Measurements from ENCODE around the gene GTF3C1.

GTF3C1 gene

GRCh38 chr16:27558932-27559331 lies 9.2 kb upstream of the GTF3C1 start:
- DNase-seq, result no peak

- no peak for DNase-seq
Observed at GRCh38 chr16:27558434-27558833, 8.7 kb upstream of the GTF3C1 start.

DNA sequence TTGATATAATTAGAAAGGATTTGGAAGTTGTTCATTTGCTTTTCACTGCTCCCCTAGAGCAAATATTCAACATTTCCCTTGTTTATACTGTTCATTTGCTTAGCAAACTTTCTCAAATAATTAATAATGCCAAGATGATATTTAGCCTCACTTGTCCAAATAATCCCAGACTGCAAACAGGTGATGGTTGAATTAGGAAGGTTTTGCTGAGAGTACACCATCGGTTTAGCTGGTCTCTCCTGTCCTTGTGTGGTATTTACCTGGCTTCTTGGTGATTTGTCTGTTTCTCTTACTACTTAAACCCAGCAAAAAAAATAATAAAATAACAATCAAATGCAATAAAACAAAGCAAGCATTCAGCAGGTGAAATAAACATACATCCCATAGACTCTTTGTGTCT lies 6.8 kb upstream of the GTF3C1 start:
- DNase-seq, result no peak

GRCh38 chr16:27551036-27551435 lies 1.3 kb upstream of the GTF3C1 start:
- no peak for DNase-seq

GRCh38 chr16:27550582-27550920 lies 838 bp upstream of the GTF3C1 start:
- no peak for DNase-seq

- DNase-seq, result no peak
Observed at GRCh38 chr16:27549464-27549745, 308 bp downstream of the GTF3C1 start.

DNA sequence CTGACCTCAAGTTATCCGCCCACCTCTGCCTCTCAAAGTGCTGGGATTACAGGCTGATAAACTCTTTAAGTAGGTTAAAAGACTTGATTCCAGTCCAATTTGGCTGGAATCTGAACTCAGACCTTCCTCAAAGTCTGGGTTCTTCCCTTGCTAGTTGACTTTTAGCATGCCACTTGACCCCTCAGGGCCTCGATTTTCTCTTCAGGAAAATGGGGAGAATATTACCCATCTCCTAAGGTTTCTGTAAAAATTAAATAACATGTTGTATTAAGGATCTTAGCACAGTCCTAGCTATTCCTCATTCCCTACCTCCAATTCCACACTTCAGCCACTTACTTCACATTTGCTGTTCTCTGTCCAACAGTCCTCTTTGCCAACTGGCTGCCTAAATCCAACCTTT lies 1.9 kb downstream of the GTF3C1 start:
- DNase-seq, result no peak

GRCh38 chr16:27547134-27547533 lies 2.6 kb downstream of the GTF3C1 start:
- no peak for DNase-seq

GRCh38 chr16:27544671-27545070 lies 5.0 kb downstream of the GTF3C1 start:
- no peak for DNase-seq

DNA sequence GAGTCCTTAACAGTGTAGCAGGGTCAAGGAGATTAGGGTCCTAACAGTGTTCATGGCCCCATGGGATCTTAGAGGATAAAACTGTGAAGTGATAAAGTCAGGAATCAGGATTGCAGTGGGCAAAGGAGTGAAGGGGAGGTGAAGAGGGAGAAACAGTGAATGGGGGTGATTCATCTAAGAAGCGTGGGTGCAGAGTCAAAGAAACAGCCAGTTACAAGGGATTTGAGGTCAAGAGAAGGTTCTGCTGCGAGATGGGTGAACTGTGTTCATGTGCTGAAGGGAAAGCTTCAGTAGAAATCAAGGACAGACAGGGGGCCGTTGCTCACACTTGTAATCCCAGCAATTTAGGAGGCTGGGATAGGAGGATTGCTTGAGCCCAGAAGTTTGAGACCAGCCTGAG lies 5.9 kb downstream of the GTF3C1 start:
- no peak for DNase-seq

- no peak for DNase-seq
Observed at GRCh38 chr16:27539636-27540035, 10.1 kb downstream of the GTF3C1 start.

DNA sequence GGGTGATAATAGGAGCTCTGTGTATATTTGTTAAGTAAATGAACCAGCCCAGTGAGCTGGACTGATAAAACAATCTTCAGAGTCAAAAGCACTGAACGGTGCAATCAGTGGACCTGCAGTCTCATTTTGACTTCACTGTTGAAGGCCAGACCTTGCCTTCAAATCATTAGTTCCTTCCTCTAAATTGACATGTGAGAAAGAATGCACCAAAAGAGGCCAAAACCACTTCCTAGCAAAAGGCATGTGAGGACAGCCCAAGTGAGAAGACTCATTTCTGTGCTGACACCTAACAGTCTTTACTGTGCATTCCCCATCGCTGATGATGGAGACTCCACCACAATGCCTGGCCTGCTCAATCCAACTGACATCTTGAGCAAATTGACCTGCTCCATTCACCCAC lies 10.6 kb downstream of the GTF3C1 start:
- no peak for DNase-seq

DNA sequence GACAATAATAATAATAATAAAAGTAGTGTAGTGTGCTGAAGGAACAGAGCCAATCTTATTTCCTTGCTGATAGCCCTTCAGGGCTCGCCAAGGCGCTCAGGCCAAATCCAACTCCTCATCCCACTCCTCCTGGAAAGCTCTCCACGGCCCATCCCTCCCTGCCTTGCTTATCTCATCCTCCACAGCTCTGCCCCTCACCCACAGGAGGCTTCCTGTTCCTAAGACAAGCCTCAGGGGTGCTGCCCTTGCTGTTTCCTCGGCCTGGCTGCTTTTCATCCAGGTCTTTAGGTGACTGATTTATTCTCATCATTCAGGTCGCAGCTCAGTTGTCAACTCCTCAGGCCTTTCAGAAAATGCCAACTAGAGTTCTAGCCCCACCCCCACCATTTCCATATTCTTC lies 11.2 kb downstream of the GTF3C1 start:
- DNase-seq, result no peak

- no peak for DNase-seq
Observed at GRCh38 chr16:27534256-27534655, 15.5 kb downstream of the GTF3C1 start.

GRCh38 chr16:27531826-27532800 lies 17.6 kb downstream of the GTF3C1 start:
- no peak for DNase-seq

DNA sequence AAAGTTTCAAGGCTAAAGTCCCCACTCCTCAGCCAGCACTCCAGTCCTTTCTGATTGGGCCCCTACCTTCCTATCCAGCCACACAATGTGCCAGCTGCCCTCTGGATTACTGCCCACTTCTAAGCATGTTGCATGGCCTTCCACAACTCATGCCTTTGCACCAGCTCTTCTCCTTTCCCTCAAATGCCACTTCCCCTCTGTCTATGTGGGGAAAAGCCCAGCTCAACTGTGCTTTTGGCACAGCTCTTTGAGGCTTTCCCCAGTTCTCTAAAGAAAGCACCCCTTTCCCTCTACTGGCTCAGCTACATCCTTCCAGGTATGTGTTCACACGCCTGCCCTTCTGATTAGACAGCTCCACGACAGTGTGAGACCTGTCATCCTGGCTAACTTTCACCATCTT lies 18.5 kb downstream of the GTF3C1 start:
- no peak for DNase-seq

- DNase-seq, result no peak
Observed at GRCh38 chr16:27529962-27530361, 19.8 kb downstream of the GTF3C1 start.

- DNase-seq, result no peak
Observed at GRCh38 chr16:27528294-27528693, 21.4 kb downstream of the GTF3C1 start.

DNA sequence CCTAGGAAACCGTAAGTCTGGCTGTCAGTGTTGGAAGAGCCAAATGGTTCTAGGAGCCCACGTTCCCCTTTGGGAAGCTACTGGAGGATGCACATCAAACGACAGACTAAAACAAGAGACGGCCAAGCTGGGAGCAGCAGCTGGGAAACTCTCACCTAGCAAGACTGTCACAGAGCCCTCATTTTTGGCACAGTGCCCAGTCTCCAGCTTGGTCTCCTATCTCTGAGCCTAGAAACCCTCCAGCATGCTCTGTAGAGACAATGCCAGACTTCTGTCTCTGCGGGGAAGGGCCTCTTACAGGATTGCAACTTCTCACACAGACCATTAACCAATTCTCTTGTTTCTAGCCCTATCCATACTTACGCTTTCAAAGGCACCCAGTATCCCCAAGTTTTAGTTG lies 23.5 kb downstream of the GTF3C1 start:
- DNase-seq, result peak; percentile 70

- no peak for DNase-seq
Observed at GRCh38 chr16:27522173-27522707, 27.5 kb downstream of the GTF3C1 start.

DNA sequence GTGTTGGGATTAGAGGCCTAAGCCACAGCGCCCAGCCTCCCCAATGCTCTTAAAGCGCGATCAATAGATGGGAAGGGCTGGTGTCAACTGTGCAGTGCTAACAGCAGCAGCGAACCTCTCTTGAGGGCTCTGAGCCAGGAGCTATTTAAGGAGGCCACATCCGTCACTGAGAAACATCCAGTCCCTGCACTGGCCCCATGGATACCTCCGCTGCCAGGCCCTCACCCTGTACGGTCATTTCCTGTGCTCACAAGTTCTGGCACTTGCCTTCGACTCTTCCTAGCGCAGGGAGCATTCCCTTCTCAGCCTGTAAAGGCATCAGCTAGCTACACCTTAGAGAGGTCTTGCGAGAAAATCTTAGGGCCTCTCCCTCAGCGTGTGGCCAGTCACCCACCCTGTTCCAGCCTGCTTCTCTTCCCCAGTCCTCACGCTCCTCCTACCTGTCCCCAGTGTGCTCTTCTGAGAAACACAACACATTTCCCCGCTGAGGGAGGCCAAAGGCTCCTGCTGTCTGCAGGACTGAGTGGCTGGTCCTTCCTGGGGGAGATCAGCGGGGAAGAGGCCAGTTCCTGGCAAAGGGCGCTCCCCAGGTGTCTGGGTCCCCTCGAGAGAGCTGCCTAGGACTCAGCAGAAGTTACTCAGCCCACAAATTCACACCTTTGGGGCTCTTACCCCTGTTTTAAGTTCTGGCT lies 28.6 kb downstream of the GTF3C1 start:
- DNase-seq, result no peak

- no peak for DNase-seq
Observed at GRCh38 chr16:27518226-27518625, 31.5 kb downstream of the GTF3C1 start.

GRCh38 chr16:27517664-27518063 lies 32.0 kb downstream of the GTF3C1 start:
- no peak for DNase-seq

- DNase-seq, result no peak
Observed at GRCh38 chr16:27516365-27516764, 33.3 kb downstream of the GTF3C1 start.

Data from NCI-H1105 treated with DMSO at 0.1 percent for 48 hours (cell line).